GM18511 (cell line): ENCODE measurements around the gene DACH1.

Experiments used
- ATAC-seq: cut with Tn5 transposase; IDR thresholded peaks from one replicate; pipeline ENCODE4 v1.9.1; 2021; ENCODE audit warnings: mild to moderate bottlenecking, moderate library complexity; ENCODE audit not compliant: unreplicated experiment

The DACH1 gene

DNA sequence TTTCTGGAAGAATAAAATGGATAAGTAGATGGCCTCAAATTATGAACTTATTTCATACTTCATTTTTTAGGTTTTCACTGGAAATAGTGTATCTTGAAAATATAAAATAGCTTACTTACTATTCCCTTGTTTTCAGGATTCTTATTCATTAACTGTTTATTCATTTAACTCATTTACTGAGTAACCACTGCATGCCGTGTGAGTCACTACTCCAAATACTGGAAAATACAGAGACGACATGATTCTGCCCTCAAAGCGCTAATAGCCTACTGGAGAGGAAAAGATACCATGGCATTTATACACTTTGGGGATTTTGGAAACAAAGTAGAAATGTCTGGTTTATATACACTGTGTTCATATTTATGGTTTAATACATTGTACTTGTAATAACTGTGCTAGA, 270.9 kb downstream of the DACH1 start:
- ATAC-seq, result no peak

DNA sequence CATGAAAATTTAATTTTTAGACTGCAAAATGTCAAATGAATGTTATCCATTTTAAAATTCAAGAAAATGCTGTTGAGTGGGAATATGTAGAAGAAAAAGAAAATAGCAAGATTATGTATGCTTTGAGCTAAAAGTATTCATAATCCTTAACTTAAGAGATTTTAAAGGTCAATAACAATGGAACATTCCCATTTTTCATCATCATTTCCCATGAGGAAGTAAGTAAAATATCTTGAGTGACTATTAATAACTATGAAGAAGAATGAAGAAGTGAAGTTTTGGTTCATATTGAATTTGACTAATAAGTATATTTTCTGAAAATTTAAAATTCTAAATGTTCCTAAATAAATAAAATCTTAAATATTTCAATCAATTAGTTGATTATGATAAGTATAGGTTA, 273.4 kb downstream of the DACH1 start:
- no peak for ATAC-seq

- no peak for ATAC-seq
These were observed 275.6 kb downstream of the DACH1 start for GRCh38 chr13:71591374-71591773.

- ATAC-seq, result no peak
These were observed 276.3 kb downstream of the DACH1 start for GRCh38 chr13:71590654-71591148.

- ATAC-seq, result no peak
These were observed 278.0 kb downstream of the DACH1 start for GRCh38 chr13:71589032-71589431.

DNA sequence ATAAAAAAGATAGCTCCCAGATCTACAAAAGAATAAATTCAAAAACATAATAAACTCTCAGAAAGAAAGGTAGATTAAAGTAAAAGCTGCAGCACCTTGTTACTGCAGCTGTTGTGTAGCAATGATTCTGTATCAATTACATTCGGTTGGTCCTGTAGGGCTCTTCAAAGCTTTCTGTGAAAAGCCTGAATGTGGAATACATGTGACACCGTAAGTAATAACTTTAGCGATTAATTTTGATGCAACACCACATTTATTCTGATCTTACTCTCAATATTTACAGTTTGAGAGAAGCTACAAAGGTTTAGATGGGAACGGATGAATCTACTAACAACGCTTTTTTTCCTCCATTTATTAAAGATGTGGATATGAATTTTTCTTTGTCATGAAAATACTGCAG, 279.2 kb downstream of the DACH1 start:
- ATAC-seq, result no peak

- no peak for ATAC-seq
These were observed 279.8 kb downstream of the DACH1 start for GRCh38 chr13:71587193-71587592.

DNA sequence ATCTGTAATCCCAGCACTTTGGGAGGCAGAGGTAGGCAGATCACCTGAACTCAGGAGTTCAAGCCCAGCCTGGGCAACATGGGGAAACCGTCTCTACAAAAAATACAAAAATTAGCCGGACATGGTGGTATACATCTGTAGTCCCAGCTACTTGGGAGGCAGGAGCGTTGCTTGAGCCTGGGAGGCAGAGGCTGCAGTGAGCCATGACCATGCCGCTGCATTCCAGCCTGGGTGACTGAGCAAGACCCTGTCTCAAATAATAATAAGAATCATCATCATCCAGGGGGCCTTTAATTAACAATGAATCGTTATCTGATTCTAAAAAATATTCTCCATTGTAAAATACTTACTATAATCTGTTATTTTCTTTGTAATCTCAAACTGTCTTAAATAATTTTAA, 283.4 kb downstream of the DACH1 start:
- ATAC-seq, result no peak

- ATAC-seq, result no peak
These were observed 286.4 kb downstream of the DACH1 start for GRCh38 chr13:71580614-71581013.

DNA sequence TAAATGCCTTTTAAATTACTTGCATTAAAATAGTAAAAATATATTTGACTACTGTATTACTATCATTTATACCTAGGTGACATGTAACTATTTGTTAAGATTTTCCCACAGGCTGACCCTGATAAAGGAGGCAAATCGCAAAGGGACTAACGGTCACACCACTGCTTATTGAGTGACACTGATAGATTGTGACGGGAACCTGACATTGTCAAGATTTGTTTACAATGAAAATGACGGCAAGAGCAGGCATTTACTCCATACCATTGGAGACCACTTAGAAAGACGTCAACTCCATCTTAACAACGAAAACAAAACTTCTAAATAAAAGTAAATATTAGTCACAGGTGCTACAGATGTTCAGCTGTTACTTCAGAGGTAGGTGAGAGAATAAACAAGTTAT, 289.0 kb downstream of the DACH1 start:
- ATAC-seq, result no peak

DNA sequence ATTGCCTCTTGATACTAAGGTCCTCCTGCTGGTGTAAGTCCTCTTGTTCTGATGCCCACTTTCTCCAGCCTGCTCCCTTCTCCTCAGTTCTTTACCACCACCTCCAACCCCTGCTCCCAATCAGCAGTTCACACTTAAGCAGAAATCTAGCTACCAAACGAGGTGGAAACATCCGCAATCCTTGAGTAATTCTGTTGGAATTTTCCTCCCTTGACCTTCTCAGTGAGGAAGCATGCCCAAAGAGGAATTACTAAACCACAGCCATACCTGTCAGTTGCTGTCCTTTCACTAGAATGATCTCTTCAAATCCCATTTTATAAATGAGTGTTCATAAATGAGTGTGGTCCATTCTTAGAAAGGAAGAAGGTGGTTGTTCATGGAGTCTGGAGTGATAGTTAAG, 289.9 kb downstream of the DACH1 start:
- ATAC-seq, result no peak

- ATAC-seq, result no peak
These were observed 290.4 kb downstream of the DACH1 start for GRCh38 chr13:71576571-71576970.

GRCh38 chr13:71546881-71547280, 320.1 kb downstream of the DACH1 start:
- no peak for ATAC-seq

GRCh38 chr13:71540098-71540497, 326.9 kb downstream of the DACH1 start:
- ATAC-seq, result no peak

DNA sequence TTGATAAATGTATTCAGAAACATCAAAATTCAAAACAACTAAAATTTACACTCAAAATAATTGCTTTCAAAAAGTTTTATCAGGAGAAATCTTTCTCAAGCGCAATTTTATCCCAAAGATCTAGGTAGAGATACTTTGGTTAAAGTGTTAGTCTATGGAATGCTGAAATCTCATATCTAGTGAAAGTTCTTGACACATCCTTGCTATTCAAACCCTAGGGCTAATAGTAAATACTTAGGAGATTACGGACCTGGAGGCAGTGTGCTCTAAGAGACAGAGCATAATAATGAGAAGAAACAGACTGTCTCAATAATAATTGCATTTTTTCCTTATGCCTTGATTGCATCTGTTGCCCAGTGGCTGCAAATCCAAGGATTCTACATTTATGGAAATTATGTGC, 330.8 kb downstream of the DACH1 start:
- ATAC-seq, result no peak

- no peak for ATAC-seq
These were observed 342.2 kb downstream of the DACH1 start for GRCh38 chr13:71524613-71525304.

DNA sequence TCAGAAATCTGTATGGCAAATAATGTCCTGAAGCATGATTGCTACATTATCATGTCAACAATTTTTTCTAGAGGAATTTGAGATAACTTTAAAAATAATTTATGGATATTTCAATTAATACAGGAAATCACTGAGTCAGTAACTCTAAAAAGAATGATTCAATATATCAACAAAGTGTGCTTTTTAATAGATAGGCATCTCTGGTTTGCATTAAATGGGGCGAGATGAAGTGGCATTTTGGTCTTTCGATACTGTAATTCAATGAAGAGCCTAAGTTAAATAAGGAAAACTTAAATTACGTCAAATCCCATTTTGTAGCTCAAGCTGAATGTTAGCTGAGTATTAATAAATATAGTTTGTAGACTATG, 342.8 kb downstream of the DACH1 start:
- ATAC-seq, result no peak

GRCh38 chr13:71522941-71523526, 344.0 kb downstream of the DACH1 start:
- ATAC-seq, result no peak

- no peak for ATAC-seq
These were observed 350.0 kb downstream of the DACH1 start for GRCh38 chr13:71517004-71517403.

- ATAC-seq, result no peak
These were observed 350.5 kb downstream of the DACH1 start for GRCh38 chr13:71516521-71516920.

DNA sequence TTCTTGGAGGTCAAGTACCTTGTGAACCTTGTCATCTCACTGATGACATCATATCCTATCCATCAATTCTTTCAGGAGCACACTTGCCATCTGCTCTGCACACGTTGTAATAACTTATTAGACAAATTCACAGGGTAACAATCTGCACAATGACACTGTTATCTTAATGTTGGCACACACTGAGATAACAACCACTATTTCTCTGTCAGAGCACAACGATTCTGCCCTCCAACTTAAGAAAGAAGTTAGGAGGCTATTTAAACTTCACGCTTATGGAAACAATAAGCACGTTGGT, 351.3 kb downstream of the DACH1 start:
- ATAC-seq, result no peak

DNA sequence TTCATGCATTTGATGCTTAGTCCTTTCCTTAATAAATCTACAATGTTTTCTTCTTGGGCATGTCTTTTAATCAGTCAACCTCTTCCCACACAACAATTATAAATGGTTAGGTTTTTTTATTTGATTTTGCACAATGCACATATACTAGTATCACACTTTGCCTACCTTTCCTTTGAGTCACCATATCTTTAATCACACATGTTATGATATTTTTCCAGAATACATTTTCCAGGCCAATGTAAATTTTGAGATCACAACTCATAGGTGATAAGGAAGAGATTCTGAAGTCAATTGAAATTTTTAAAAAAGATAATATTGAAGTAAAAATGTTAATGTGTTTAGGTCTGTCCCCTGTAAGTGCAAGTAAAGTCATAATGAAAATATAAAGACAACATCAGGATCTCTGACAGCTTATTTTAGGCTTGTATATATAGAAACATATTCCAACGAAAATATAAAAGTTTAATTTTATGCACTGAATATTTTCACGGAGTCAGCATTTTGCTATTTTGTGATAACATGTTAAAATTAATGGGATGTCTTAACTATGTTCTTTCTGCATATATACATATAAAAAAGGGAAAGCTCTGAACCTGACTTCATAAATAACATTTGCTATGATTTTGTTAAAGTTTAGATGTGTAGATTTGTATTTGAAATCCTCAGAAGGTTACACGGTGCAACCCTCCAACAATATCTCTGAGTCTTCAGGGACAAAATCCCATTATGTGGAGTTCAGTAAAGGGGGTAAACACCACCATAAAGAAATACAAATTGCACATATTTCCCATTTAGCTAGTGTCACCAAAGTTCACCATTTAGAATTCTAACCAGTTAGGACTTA, 351.9 kb downstream of the DACH1 start:
- ATAC-seq, result no peak
